ENCODE data around the gene EHF.

Gene EHF

DNA sequence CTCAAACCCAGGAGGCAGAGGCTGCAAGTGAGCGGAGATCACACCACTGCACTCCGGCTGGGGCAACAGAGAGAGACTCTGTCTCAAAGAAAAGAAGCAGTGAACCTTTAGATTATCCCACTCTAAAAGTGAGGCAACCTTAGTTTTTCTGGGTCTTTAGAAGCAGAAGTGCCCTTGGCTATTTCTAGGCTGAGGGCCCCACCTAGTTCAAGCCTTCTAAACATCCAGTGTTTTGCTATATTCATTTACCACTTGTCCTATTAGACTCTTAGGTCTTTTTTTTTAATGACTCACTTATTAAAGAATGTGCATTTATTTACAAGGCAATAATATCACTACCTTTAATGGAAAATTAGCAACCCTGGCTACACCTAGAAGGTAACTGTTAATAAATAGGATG is 16.7 kb upstream of the EHF start:
- H3K27me3 ChIP-seq (ENCODE audit: control insufficient read depth, insufficient read depth, low read length): no peaks in the 10 kb centered on the region
- no peaks in the 10 kb centered on the region for H3K36me3 ChIP-seq (ENCODE audit: control insufficient read depth, insufficient read depth, low read length)
- H3K4me3 ChIP-seq (ENCODE audit: low read length): no peak overlapping the region
- peaks cover 71% of the 10 kb centered on the region for H3K4me1 ChIP-seq (ENCODE audit: control insufficient read depth, insufficient read depth, low read length)
- no peak overlapping the region for H3K9ac ChIP-seq (ENCODE audit: low read length)
- no peaks in the 10 kb centered on the region for H3K9me3 ChIP-seq (ENCODE audit: control insufficient read depth, low read length)

- Histone ChIP-seq H3K9ac (ENCODE audit: low read length) (no peak overlapping the region), H3K36me3 (ENCODE audit: control insufficient read depth, insufficient read depth, low read length) (no peaks in the 10 kb centered on the region), H3K4me3 (ENCODE audit: low read length) (no peak overlapping the region), H3K9me3 (ENCODE audit: control insufficient read depth, low read length) (no peaks in the 10 kb centered on the region), H3K4me1 (ENCODE audit: control insufficient read depth, insufficient read depth, low read length) (peaks cover 67% of the 10 kb centered on the region), H3K27me3 (ENCODE audit: control insufficient read depth, insufficient read depth, low read length) (no peaks in the 10 kb centered on the region)
These were observed 16.0 kb upstream of the EHF start for GRCh38 chr11:34604911-34605310.

- Histone ChIP-seq H3K9me3 (ENCODE audit: control insufficient read depth, low read length) (no peaks in the 10 kb centered on the region), H3K9ac (ENCODE audit: low read length) (no peak overlapping the region), H3K27me3 (ENCODE audit: control insufficient read depth, insufficient read depth, low read length) (no peaks in the 10 kb centered on the region), H3K4me3 (ENCODE audit: low read length) (no peak overlapping the region), H3K4me1 (ENCODE audit: control insufficient read depth, insufficient read depth, low read length) (peaks cover 60% of the 10 kb centered on the region), H3K36me3 (ENCODE audit: control insufficient read depth, insufficient read depth, low read length) (no peaks in the 10 kb centered on the region)
These were observed 15.2 kb upstream of the EHF start for GRCh38 chr11:34605481-34606325.

GRCh38 chr11:34606326-34607120 is 14.4 kb upstream of the EHF start:
- Histone ChIP-seq H3K36me3 (ENCODE audit: control insufficient read depth, insufficient read depth, low read length) (no peaks in the 10 kb centered on the region), H3K4me3 (ENCODE audit: low read length) (no peak overlapping the region), H3K4me1 (ENCODE audit: control insufficient read depth, insufficient read depth, low read length) (peaks cover 52% of the 10 kb centered on the region), H3K9me3 (ENCODE audit: control insufficient read depth, low read length) (no peaks in the 10 kb centered on the region), H3K27me3 (ENCODE audit: control insufficient read depth, insufficient read depth, low read length) (no peaks in the 10 kb centered on the region), H3K9ac (ENCODE audit: low read length) (no peak overlapping the region)

GRCh38 chr11:34609187-34609751 is 11.6 kb upstream of the EHF start:
- Histone ChIP-seq H3K36me3 (ENCODE audit: control insufficient read depth, insufficient read depth, low read length) (no peaks in the 10 kb centered on the region), H3K9me3 (ENCODE audit: control insufficient read depth, low read length) (no peaks in the 10 kb centered on the region), H3K27me3 (ENCODE audit: control insufficient read depth, insufficient read depth, low read length) (no peaks in the 10 kb centered on the region), H3K9ac (ENCODE audit: low read length) (no peak overlapping the region), H3K4me3 (ENCODE audit: low read length) (no peak overlapping the region), H3K4me1 (ENCODE audit: control insufficient read depth, insufficient read depth, low read length) (peaks cover 27% of the 10 kb centered on the region)

- Histone ChIP-seq H3K27me3 (ENCODE audit: control insufficient read depth, insufficient read depth, low read length) (no peaks in the 10 kb centered on the region), H3K9ac (ENCODE audit: low read length) (no peak overlapping the region), H3K9me3 (ENCODE audit: control insufficient read depth, low read length) (no peaks in the 10 kb centered on the region), H3K36me3 (ENCODE audit: control insufficient read depth, insufficient read depth, low read length) (no peaks in the 10 kb centered on the region), H3K4me3 (ENCODE audit: low read length) (no peak overlapping the region), H3K4me1 (ENCODE audit: control insufficient read depth, insufficient read depth, low read length) (peaks cover 21% of the 10 kb centered on the region)
These were observed 11.0 kb upstream of the EHF start for GRCh38 chr11:34609850-34610249.

GRCh38 chr11:34610324-34611041 is 10.4 kb upstream of the EHF start:
- no peak overlapping the region for H3K9ac ChIP-seq (ENCODE audit: low read length)
- no peaks in the 10 kb centered on the region for H3K27me3 ChIP-seq (ENCODE audit: control insufficient read depth, insufficient read depth, low read length)
- H3K9me3 ChIP-seq (ENCODE audit: control insufficient read depth, low read length): no peaks in the 10 kb centered on the region
- H3K4me1 ChIP-seq (ENCODE audit: control insufficient read depth, insufficient read depth, low read length): peaks cover 18% of the 10 kb centered on the region
- H3K36me3 ChIP-seq (ENCODE audit: control insufficient read depth, insufficient read depth, low read length): no peaks in the 10 kb centered on the region
- H3K4me3 ChIP-seq (ENCODE audit: low read length): no peak overlapping the region

- Histone ChIP-seq H3K9ac (ENCODE audit: low read length) (no peak overlapping the region), H3K9me3 (ENCODE audit: control insufficient read depth, low read length) (no peaks in the 10 kb centered on the region), H3K27me3 (ENCODE audit: control insufficient read depth, insufficient read depth, low read length) (no peaks in the 10 kb centered on the region), H3K36me3 (ENCODE audit: control insufficient read depth, insufficient read depth, low read length) (no peaks in the 10 kb centered on the region), H3K4me1 (ENCODE audit: control insufficient read depth, insufficient read depth, low read length) (peaks cover 22% of the 10 kb centered on the region), H3K4me3 (ENCODE audit: low read length) (no peak overlapping the region)
These were observed 7.9 kb upstream of the EHF start for GRCh38 chr11:34613015-34613414.

DNA sequence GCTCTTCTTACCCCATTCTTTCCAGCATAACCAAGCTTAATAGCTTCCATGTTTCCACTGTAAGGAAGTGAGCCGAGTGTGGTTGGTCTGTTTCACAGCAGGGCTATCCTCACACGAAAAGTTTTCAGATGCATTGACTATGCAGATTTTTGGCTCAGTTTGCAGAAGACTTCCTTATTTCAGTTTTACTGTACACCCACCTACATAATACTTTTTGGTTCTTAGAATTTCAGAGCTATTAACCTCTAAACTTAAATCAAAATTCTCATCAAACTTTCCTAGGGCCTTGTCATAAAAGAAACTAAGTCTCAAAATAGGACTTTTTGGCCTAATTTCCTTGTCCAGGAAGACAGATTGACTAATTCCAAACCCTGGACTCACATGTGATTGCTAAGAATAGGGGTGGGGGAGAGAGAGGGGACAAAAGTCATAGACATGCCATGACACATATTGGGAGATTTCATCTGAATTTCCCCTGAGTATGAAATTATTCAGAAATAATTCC is 7.3 kb upstream of the EHF start:
- Histone ChIP-seq H3K9me3 (ENCODE audit: control insufficient read depth, low read length) (no peaks in the 10 kb centered on the region), H3K4me3 (ENCODE audit: low read length) (no peak overlapping the region), H3K36me3 (ENCODE audit: control insufficient read depth, insufficient read depth, low read length) (no peaks in the 10 kb centered on the region), H3K27me3 (ENCODE audit: control insufficient read depth, insufficient read depth, low read length) (no peaks in the 10 kb centered on the region), H3K4me1 (ENCODE audit: control insufficient read depth, insufficient read depth, low read length) (peaks cover 25% of the 10 kb centered on the region), H3K9ac (ENCODE audit: low read length) (no peak overlapping the region)

GRCh38 chr11:34614344-34615104 is 6.4 kb upstream of the EHF start:
- no peak overlapping the region for H3K4me3 ChIP-seq (ENCODE audit: low read length)
- H3K9ac ChIP-seq (ENCODE audit: low read length): no peak overlapping the region
- peaks cover 35% of the 10 kb centered on the region for H3K4me1 ChIP-seq (ENCODE audit: control insufficient read depth, insufficient read depth, low read length)
- no peaks in the 10 kb centered on the region for H3K27me3 ChIP-seq (ENCODE audit: control insufficient read depth, insufficient read depth, low read length)
- H3K9me3 ChIP-seq (ENCODE audit: control insufficient read depth, low read length): no peaks in the 10 kb centered on the region
- H3K36me3 ChIP-seq (ENCODE audit: control insufficient read depth, insufficient read depth, low read length): no peaks in the 10 kb centered on the region

DNA sequence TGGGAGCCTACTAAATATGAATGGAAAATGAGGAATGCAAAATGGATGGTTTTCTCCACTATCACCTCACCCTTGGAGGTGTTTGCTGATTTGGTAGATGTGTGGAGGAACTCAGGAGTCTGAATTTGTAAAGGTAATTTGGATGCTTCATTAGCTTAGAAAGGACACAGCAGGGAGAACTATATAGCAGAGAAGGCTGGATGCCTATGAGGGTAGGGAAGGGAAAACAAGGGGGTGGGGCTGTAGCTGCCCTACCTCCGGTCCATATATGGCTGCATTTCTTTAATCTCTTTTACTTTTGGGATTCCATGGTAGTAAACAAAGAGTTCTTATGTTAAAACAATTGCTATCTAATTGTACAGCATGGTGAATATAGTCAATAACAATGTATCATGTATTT is 4.8 kb upstream of the EHF start:
- Histone ChIP-seq H3K4me1 (ENCODE audit: control insufficient read depth, insufficient read depth, low read length) (peaks cover 41% of the 10 kb centered on the region), H3K4me3 (ENCODE audit: low read length) (no peak overlapping the region)

More for the DNA sequence above, 4.8 kb upstream of the EHF start:
- no peaks in the 10 kb centered on the region for H3K36me3 ChIP-seq (ENCODE audit: control insufficient read depth, insufficient read depth, low read length)
- H3K9me3 ChIP-seq (ENCODE audit: control insufficient read depth, low read length): no peaks in the 10 kb centered on the region
- H3K27me3 ChIP-seq (ENCODE audit: control insufficient read depth, insufficient read depth, low read length): no peaks in the 10 kb centered on the region
- H3K9ac ChIP-seq (ENCODE audit: low read length): no peak overlapping the region

All from mucosa of stomach (tissue), 1 donor.